Right atrium auricular region (tissue), 2 donors: Measurements from ENCODE around the gene PGF. TPM values are rescaled to one million over a fixed set of nuclear protein-coding genes. Genes with fewer than 3 reads are reported as not detected.

ENCODE experiments used
- DNase-seq: peaks from one replicate; pipeline ENCODE4 v3.0.0-alpha.2; 2019; ENCODE audit warnings: low spot score
- H3K27ac ChIP-seq, 2 donors: fragments of 200-600 bp; sonication (generic); 1 replicate in 1 of 2; 2 replicates in 1 of 2; pipeline ENCODE4 v1.5.1; 2016 to 2019
- H3K27me3 ChIP-seq, 2 donors: fragments of 200-600 bp; sonication (generic); one replicate each; pipeline versions ENCODE4 v1.5.1 to v1.6.0; 2017 to 2019
- H3K36me3 ChIP-seq: fragments of 200-600 bp; sonication (generic); one replicate; pipeline ENCODE4 v1.5.1; 2016
- H3K4me1 ChIP-seq, 2 donors: fragments of 200-600 bp; sonication (generic); one replicate each; pipeline versions ENCODE4 v1.5.1 to v1.6.0; 2017 to 2019
- H3K4me3 ChIP-seq, 2 donors: fragments of 200-600 bp; sonication (generic); 1 replicate in 1 of 2; 2 replicates in 1 of 2; pipeline ENCODE4 v1.5.1; 2017 to 2019; ENCODE audit warnings: mild to moderate bottlenecking in 1 of 2, moderate library complexity in 1 of 2
- H3K9me3 ChIP-seq, 2 donors: fragments of 200-600 bp; sonication (generic); one replicate each; pipeline ENCODE4 v1.5.1; 2019
- CTCF ChIP-seq, 2 donors: fragments of 200-600 bp; sonication (generic); IDR thresholded peaks; one replicate each; pipeline ENCODE4 v1.5.1; 2019; ENCODE audit warnings: antibody characterized with exemption in 2 of 2
- total RNA-seq, 2 donors: library from RNA; depleted of rRNA; stranded (reverse); fragments of >200 nt; gene quantifications; one replicate each; pipeline ENCODE4 v1.1.0, GENCODE V29; 2016

The PGF gene
- total RNA-seq, 2 donors from 2014 or later = 3.3 to 7.0 TPM

DNA sequence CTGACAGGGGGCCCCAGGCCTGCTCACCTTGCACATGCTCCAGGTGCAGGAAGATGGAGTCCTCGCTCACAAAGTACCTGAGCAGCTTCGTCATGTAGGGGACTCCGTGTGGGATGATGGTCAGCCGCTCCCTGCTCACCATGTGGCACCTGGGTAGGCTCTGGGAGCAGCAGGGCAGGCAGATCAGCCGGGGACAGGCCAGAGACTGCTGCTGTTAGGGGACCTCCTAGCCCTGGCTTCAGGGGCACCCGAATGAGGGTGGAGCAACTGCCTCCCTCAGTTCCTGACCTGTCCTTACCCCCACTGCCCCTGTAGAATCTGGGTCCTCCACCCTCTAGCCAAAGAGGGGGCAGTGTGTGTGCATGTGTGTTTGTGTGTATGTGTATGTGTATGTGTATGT lies 44.2 kb downstream of the PGF start:
- no peak overlapping the region for H3K27ac ChIP-seq
- H3K27me3 ChIP-seq = no peaks in the 10 kb centered on the region
- H3K4me3 ChIP-seq = no peak overlapping the region
- DNase-seq = no peak
- no peak for TF ChIP-seq CTCF (IDR thresholded peaks at IDR 0.05)
- H3K9me3 ChIP-seq = no peaks in the 10 kb centered on the region
- peaks cover 0 to 42% of the 10 kb centered on the region in 2 donors for H3K4me1 ChIP-seq
- no peaks in the 10 kb centered on the region for H3K36me3 ChIP-seq

GRCh38 chr14:74910556-74910955 lies 44.8 kb downstream of the PGF start:
- no peak for DNase-seq
- Histone ChIP-seq H3K36me3 (no peaks in the 10 kb centered on the region), H3K27ac (no peak overlapping the region), H3K27me3 (no peaks in the 10 kb centered on the region), H3K9me3 (no peaks in the 10 kb centered on the region), H3K4me1 (peaks cover 0 to 43% of the 10 kb centered on the region in 2 donors), H3K4me3 (no peak overlapping the region)
- TF ChIP-seq CTCF (IDR thresholded peaks at IDR 0.05) = no peak

DNA sequence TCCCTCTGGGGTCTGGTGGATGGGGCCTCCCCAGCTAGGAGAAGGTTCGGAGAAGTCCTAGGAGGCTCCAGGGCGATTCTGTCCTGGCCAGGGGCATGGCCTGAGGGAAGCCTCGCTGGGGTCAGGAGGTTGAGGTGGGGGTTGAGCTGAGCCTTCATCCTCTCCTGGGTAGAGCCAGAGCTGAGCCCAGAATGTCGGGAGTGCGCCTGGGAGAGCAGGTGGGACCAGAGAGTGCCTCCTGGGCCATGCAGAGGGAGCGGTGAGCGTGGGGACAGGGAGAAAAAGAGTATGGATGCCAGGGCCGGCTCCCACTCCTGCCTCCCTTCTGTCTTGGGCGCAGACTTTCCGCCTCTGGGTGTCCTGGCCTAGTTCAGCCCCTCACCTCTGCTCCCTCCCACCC lies 45.5 kb downstream of the PGF start:
- Histone ChIP-seq H3K27ac (no peak overlapping the region), H3K4me1 (peaks cover 0 to 46% of the 10 kb centered on the region in 2 donors), H3K36me3 (no peaks in the 10 kb centered on the region), H3K27me3 (no peaks in the 10 kb centered on the region), H3K4me3 (no peak overlapping the region), H3K9me3 (no peaks in the 10 kb centered on the region)
- no peak for TF ChIP-seq CTCF (IDR thresholded peaks at IDR 0.05)
- DNase-seq = no peak

DNA sequence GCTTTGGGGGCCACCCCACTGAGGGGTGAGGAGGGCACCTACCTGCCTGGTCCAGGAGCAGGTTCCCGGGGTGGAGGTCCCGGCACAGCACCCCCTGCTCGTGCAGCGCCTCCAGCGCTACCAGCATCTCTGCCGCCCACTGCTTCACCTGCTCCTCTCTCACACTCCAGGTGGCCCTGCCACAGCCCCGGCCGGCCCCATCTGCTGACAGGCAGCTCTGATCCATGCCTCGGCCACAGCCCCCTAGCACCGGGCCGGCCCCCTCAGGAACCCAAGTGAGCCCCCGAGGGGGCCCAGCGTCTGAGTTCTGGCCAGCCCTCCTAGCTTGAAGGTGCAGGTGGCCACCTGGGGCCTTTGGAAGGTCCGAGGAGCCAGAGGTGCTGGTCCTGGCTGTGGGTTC lies 45.9 kb downstream of the PGF start:
- no peak for TF ChIP-seq CTCF (IDR thresholded peaks at IDR 0.05)
- H3K27ac ChIP-seq = no peak overlapping the region
- no peak overlapping the region for H3K4me3 ChIP-seq
- no peaks in the 10 kb centered on the region for H3K36me3 ChIP-seq
- peaks cover 0 to 46% of the 10 kb centered on the region in 2 donors for H3K4me1 ChIP-seq
- no peak for DNase-seq
- H3K27me3 ChIP-seq = no peaks in the 10 kb centered on the region
- H3K9me3 ChIP-seq = no peaks in the 10 kb centered on the region

GRCh38 chr14:74908861-74909341 lies 46.5 kb downstream of the PGF start:
- Histone ChIP-seq H3K4me1 (peaks cover 0 to 41% of the 10 kb centered on the region in 2 donors), H3K4me3 (no peak overlapping the region), H3K27ac (no peak overlapping the region), H3K36me3 (no peaks in the 10 kb centered on the region), H3K27me3 (no peaks in the 10 kb centered on the region), H3K9me3 (no peaks in the 10 kb centered on the region)
- no peak for TF ChIP-seq CTCF (IDR thresholded peaks at IDR 0.05)
- DNase-seq = no peak

DNA sequence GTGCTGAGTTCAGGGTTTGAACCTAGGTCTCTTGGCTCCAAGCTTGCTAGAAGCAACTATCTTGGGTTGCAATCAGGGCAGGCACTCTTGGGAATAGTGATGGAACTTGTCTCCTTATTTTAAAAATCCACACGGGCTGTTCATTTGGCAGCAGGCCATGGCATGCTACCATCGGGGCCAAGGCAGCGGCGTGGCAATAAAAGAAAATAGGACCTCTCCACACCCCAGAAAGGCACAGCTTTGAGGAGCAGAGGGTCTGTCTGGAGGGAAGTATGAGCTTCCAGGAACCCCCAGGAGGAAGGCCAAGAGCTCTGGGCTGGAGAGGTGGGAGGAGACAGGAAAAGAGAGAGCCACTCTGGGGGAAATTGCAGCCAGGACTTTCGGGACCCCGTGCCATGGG lies 47.7 kb downstream of the PGF start:
- Histone ChIP-seq H3K4me1 (peaks cover 0 to 41% of the 10 kb centered on the region in 2 donors), H3K36me3 (peaks cover 10% of the 10 kb centered on the region), H3K9me3 (no peaks in the 10 kb centered on the region), H3K4me3 (no peak overlapping the region), H3K27ac (no peak overlapping the region), H3K27me3 (no peaks in the 10 kb centered on the region)
- DNase-seq = no peak
- TF ChIP-seq CTCF (IDR thresholded peaks at IDR 0.05) = no peak
